Measurements from ENCODE around the gene MOB1A. TPM values are rescaled to one million over a fixed set of nuclear protein-coding genes. Genes with fewer than 3 reads are reported as not detected.

The MOB1A gene
- total and polyA plus RNA-seq, 10 of the 15 experiments (the other 5 are each of a cell fraction or from before 2014, with no cell fraction given) = 41.2 to 232 (median 172) TPM

GRCh38 chr2:74198023-74198460 is 19.4 kb upstream of the MOB1A start (continued):
- TF ChIP-seq ZNF687 (IDR thresholded peaks at IDR 0.05) (no peak), BCL3 (IDR thresholded peaks at IDR 0.05; ENCODE audit: borderline replicate concordance, insufficient read depth, low read depth, low read length, poor library complexity, severe bottlenecking) (no peak), CREB1 (IDR thresholded peaks at IDR 0.05; ENCODE audit: low read depth) (peak; percentile 76; the same call in 1 of the 2 replicates), HDAC2 (IDR thresholded peaks at IDR 0.05) (no peak), PBX3 (IDR thresholded peaks at IDR 0.05; ENCODE audit: insufficient replicate concordance, low read depth, low read length) (no peak), CTCF (IDR thresholded peaks at IDR 0.05 in 2 of 3, conservative IDR thresholded peaks at IDR 0.05 in 1 of 3; ENCODE audit: control insufficient read depth in 2 of 3, extremely low read depth in 1 of 3, insufficient read depth in 1 of 3, low read depth in 3 of 3, low read length in 3 of 3) (no peak), ZNF622 (IDR thresholded peaks at IDR 0.05) (no peak), MAX (IDR thresholded peaks at IDR 0.05; ENCODE audit: low read depth, low read length) (no peak), CEBPZ (IDR thresholded peaks at IDR 0.05; ENCODE audit: low read depth, low read length) (no peak), RBBP5 (conservative IDR thresholded peaks at IDR 0.05) (no peak), LARP7 (IDR thresholded peaks at IDR 0.05) (no peak), YBX1 (IDR thresholded peaks at IDR 0.05) (no peak), TCF3 (IDR thresholded peaks at IDR 0.05; ENCODE audit: borderline replicate concordance, insufficient read depth, low read depth, low read length) (no peak), SUPT20H (IDR thresholded peaks at IDR 0.05; ENCODE audit: borderline replicate concordance, control insufficient read depth, low read depth, low read length) (no peak), YY1 (IDR thresholded peaks at IDR 0.05; ENCODE audit: low read depth, low read length) (no peak), MLLT1 (IDR thresholded peaks at IDR 0.05) (no peak)

All from GM12878 (cell line).